Testis (tissue), 2 donors: ENCODE results near the gene NSMCE3.

Experiments used
- POLR2A ChIP-seq: fragments of 450-650 bp; IDR thresholded peaks from one replicate; pipeline ENCODE4 v1.6.1; 2017; ENCODE audit warnings: antibody characterized with exemption, mild to moderate bottlenecking, moderate library complexity
- TF ChIP-seq, protein P1 (sequence below), 3 experiments: fragments of 450-650 bp in 2 of 3; fragments of 200-600 bp in 1 of 3; sonication (generic) in 1 of 3; IDR thresholded peaks; one replicate each; pipeline ENCODE4 v1.5.1; 2016 to 2019; ENCODE audit warnings: antibody characterized with exemption in 3 of 3, mild to moderate bottlenecking in 2 of 3, moderate library complexity in 1 of 3

DNA sequence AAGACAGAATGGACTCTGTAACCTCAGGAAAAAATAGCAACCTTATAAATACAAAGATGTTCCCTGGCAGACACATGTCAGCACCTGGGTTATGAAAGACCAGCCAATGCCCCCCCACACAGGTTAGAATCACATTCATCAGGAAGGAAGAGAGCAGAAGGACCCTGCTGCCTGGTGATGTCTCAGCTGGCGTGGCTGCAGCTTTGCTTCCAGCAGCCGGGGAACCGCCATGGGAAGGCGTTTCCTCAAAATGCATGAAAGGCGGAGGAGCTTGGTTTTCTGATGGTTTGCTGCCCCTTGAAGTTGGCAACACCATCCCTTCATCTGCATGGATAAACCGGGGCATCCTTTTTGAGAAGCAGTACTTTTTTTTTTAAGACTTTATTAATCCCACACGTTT is 10.9 kb upstream of the NSMCE3 start:
- TF ChIP-seq, protein P1, sequence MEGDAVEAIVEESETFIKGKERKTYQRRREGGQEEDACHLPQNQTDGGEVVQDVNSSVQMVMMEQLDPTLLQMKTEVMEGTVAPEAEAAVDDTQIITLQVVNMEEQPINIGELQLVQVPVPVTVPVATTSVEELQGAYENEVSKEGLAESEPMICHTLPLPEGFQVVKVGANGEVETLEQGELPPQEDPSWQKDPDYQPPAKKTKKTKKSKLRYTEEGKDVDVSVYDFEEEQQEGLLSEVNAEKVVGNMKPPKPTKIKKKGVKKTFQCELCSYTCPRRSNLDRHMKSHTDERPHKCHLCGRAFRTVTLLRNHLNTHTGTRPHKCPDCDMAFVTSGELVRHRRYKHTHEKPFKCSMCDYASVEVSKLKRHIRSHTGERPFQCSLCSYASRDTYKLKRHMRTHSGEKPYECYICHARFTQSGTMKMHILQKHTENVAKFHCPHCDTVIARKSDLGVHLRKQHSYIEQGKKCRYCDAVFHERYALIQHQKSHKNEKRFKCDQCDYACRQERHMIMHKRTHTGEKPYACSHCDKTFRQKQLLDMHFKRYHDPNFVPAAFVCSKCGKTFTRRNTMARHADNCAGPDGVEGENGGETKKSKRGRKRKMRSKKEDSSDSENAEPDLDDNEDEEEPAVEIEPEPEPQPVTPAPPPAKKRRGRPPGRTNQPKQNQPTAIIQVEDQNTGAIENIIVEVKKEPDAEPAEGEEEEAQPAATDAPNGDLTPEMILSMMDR (IDR thresholded peaks at IDR 0.05) = no peak
- no peak for TF ChIP-seq POLR2A
